Measurements from ENCODE around the gene VWA8.

GRCh38 chr13:41944635-41945397 is 16.1 kb downstream of the VWA8 start:
- no peak for TF ChIP-seq POLR2A (IDR thresholded peaks at IDR 0.05; ENCODE audit: low read length)
- TF ChIP-seq GATA1 (IDR thresholded peaks at IDR 0.05; ENCODE audit: low read depth, low read length), result no peak
